Activated T-cell treated with anti-CD3 and anti-CD28 coated beads, Interleukin-2, amount 50 U/mL, for 4 hours (primary cell): Measurements from ENCODE around the gene FAM229B. TPM values are rescaled to one million over a fixed set of nuclear protein-coding genes. Genes with fewer than 3 reads are reported as not detected.
"Not testable (repeated sequence)": the region's sequence is repeated elsewhere in the genome, so short reads cannot be mapped to it uniquely, and the experiment has no call there.

Source experiments
- ATAC-seq, 2 donors: fragments of 200-7000 bp; cut with Tn5 transposase; one replicate each; pipeline ENCODE4 v1.10.0; 2021
- DNase-seq: peaks from one replicate; pipeline ENCODE4 v3.0.0-alpha.2; 2020
- H3K27me3 Mint-ChIP-seq: one replicate; pipeline ENCODE4 v1.8.0; 2021; ENCODE audit warnings: low read depth, mixed read lengths
- H3K36me3 Mint-ChIP-seq: one replicate; pipeline ENCODE4 v1.8.0; 2022; ENCODE audit warnings: mixed read lengths; ENCODE audit not compliant: insufficient read depth
- H3K4me1 Mint-ChIP-seq: one replicate; pipeline ENCODE4 v1.8.0; 2021; ENCODE audit warnings: low read depth, mixed read lengths
- H3K4me3 Mint-ChIP-seq: one replicate; pipeline ENCODE4 v1.8.0; 2021; ENCODE audit warnings: mild to moderate bottlenecking, moderate library complexity, mixed read lengths
- H3K9me3 Mint-ChIP-seq: one replicate; pipeline ENCODE4 v1.8.0; 2021; ENCODE audit warnings: mixed read lengths
- total RNA-seq, 3 donors: library from RNA; stranded (reverse); gene quantifications; one replicate each; pipeline ENCODE4 v1.2.1, GENCODE V29; 2021

FAM229B gene
- total RNA-seq = 1 to 10 TPM; 2.8 to 3.8 (median 3.1) TPM

- Mint-ChIP-seq H3K27me3 (peaks cover 16% of the 10 kb centered on the region), H3K4me1 (peaks cover 12% of the 10 kb centered on the region), H3K4me3 (no peak within 1 kb of the TSS), H3K36me3 (peaks cover 14% of the 10 kb centered on the region), H3K9me3 (no peaks in the 10 kb centered on the region)
- DNase-seq (peak; percentile 83), ATAC-seq (peak; percentile 96 to 98)
Measured at GRCh38 chr6:112087136-112087911, at the start of gene FAM229B, which contains the start of gene TUBE1. Gene FAM229B, plus strand, starts transcription at chr6:112087591. Its CDS starts 11,693 bp downstream, at chr6:112099284. Gene TUBE1, minus strand, starts transcription at chr6:112087482. Its CDS starts 48 bp downstream, at chr6:112087434.

- Mint-ChIP-seq H3K9me3 (no peaks in the 10 kb centered on the region), H3K4me1 (peaks cover 66% of the 10 kb centered on the region), H3K4me3 (no peak overlapping the region), H3K36me3 (no peaks in the 10 kb centered on the region), H3K27me3 (no peaks in the 10 kb centered on the region)
- DNase-seq (no peak), ATAC-seq (peak; percentile 45 to 47)
Measured at GRCh38 chr6:112037783-112038216, 49.6 kb upstream of the FAM229B start.

GRCh38 chr6:112038268-112038667 is 49.1 kb upstream of the FAM229B start:
- no peak for ATAC-seq
- H3K36me3 Mint-ChIP-seq = no peaks in the 10 kb centered on the region
- no peak overlapping the region for H3K4me3 Mint-ChIP-seq
- peaks cover 66% of the 10 kb centered on the region for H3K4me1 Mint-ChIP-seq
- no peak for DNase-seq
- no peaks in the 10 kb centered on the region for H3K9me3 Mint-ChIP-seq
- H3K27me3 Mint-ChIP-seq = no peaks in the 10 kb centered on the region

- Mint-ChIP-seq H3K27me3 (no peaks in the 10 kb centered on the region), H3K9me3 (no peaks in the 10 kb centered on the region), H3K36me3 (no peaks in the 10 kb centered on the region), H3K4me1 (peaks cover 63% of the 10 kb centered on the region), H3K4me3 (no peak overlapping the region)
- DNase-seq = no peak
- ATAC-seq = no peak
Measured at GRCh38 chr6:112038756-112039430, 48.5 kb upstream of the FAM229B start.

- H3K27me3 Mint-ChIP-seq = no peaks in the 10 kb centered on the region
- ATAC-seq = no peak
- peaks cover 63% of the 10 kb centered on the region for H3K4me1 Mint-ChIP-seq
- no peak for DNase-seq
- H3K36me3 Mint-ChIP-seq = no peaks in the 10 kb centered on the region
- no peak overlapping the region for H3K4me3 Mint-ChIP-seq
- H3K9me3 Mint-ChIP-seq = no peaks in the 10 kb centered on the region
Measured at GRCh38 chr6:112039431-112039770, 48.0 kb upstream of the FAM229B start.

- H3K4me1 Mint-ChIP-seq = peaks cover 54% of the 10 kb centered on the region
- no peaks in the 10 kb centered on the region for H3K36me3 Mint-ChIP-seq
- H3K4me3 Mint-ChIP-seq = no peak overlapping the region
- H3K27me3 Mint-ChIP-seq = no peaks in the 10 kb centered on the region
- ATAC-seq (no peak), DNase-seq (no peak)
- no peaks in the 10 kb centered on the region for H3K9me3 Mint-ChIP-seq
Measured at GRCh38 chr6:112040956-112041355, 46.4 kb upstream of the FAM229B start.

GRCh38 chr6:112041535-112041934 is 45.9 kb upstream of the FAM229B start:
- ATAC-seq (no peak), DNase-seq (no peak)
- peaks cover 49% of the 10 kb centered on the region for H3K4me1 Mint-ChIP-seq
- no peak overlapping the region for H3K4me3 Mint-ChIP-seq
- no peaks in the 10 kb centered on the region for H3K27me3 Mint-ChIP-seq
- no peaks in the 10 kb centered on the region for H3K9me3 Mint-ChIP-seq
- no peaks in the 10 kb centered on the region for H3K36me3 Mint-ChIP-seq

GRCh38 chr6:112043032-112044007 is 44.1 kb upstream of the FAM229B start:
- H3K36me3 Mint-ChIP-seq = no peaks in the 10 kb centered on the region

GRCh38 chr6:112044196-112044595 is 43.2 kb upstream of the FAM229B start:
- DNase-seq = no peak
- H3K27me3 Mint-ChIP-seq = no peaks in the 10 kb centered on the region
- ATAC-seq = no peak
- H3K4me1 Mint-ChIP-seq = peaks cover 37% of the 10 kb centered on the region
- H3K4me3 Mint-ChIP-seq = peak overlapping the region; percentile 90
- no peaks in the 10 kb centered on the region for H3K9me3 Mint-ChIP-seq
- no peaks in the 10 kb centered on the region for H3K36me3 Mint-ChIP-seq

More at GRCh38 chr6:112043032-112044007, 44.1 kb upstream of the FAM229B start:
- ATAC-seq = peak; percentile 92 to 93
- peak; percentile 90 for DNase-seq
- H3K27me3 Mint-ChIP-seq = no peaks in the 10 kb centered on the region
- no peaks in the 10 kb centered on the region for H3K9me3 Mint-ChIP-seq
- H3K4me3 Mint-ChIP-seq = peak overlapping the region; percentile 90
- H3K4me1 Mint-ChIP-seq = peaks cover 38% of the 10 kb centered on the region

GRCh38 chr6:112044856-112045255 is 42.5 kb upstream of the FAM229B start:
- no peaks in the 10 kb centered on the region for H3K36me3 Mint-ChIP-seq
- peaks cover 32% of the 10 kb centered on the region for H3K4me1 Mint-ChIP-seq
- no peak for ATAC-seq
- H3K9me3 Mint-ChIP-seq = no peaks in the 10 kb centered on the region
- DNase-seq = no peak
- no peak overlapping the region for H3K4me3 Mint-ChIP-seq
- no peaks in the 10 kb centered on the region for H3K27me3 Mint-ChIP-seq

- H3K36me3 Mint-ChIP-seq, DNase-seq, H3K4me3 Mint-ChIP-seq, ATAC-seq, H3K9me3 Mint-ChIP-seq, H3K27me3 Mint-ChIP-seq: not testable (repeated sequence)
- peaks cover 13% of the 10 kb centered on the region for H3K4me1 Mint-ChIP-seq
Measured at GRCh38 chr6:112047523-112047922, 39.9 kb upstream of the FAM229B start.

- Mint-ChIP-seq H3K9me3 (no peaks in the 10 kb centered on the region), H3K36me3 (no peaks in the 10 kb centered on the region), H3K4me1 (peaks cover 3% of the 10 kb centered on the region), H3K4me3 (no peak overlapping the region), H3K27me3 (no peaks in the 10 kb centered on the region)
- ATAC-seq = peak in 1 of 2 donors; percentile 55
- DNase-seq = no peak
Measured at GRCh38 chr6:112049026-112049799, 38.2 kb upstream of the FAM229B start.

- H3K36me3 Mint-ChIP-seq = no peaks in the 10 kb centered on the region
- no peaks in the 10 kb centered on the region for H3K4me1 Mint-ChIP-seq
Measured at GRCh38 chr6:112049996-112050395, 37.4 kb upstream of the FAM229B start.

More at GRCh38 chr6:112049996-112050395, 37.4 kb upstream of the FAM229B start:
- Mint-ChIP-seq H3K27me3 (no peaks in the 10 kb centered on the region), H3K9me3 (no peaks in the 10 kb centered on the region), H3K4me3 (no peak overlapping the region)
- DNase-seq = no peak
- no peak for ATAC-seq
